Activated CD8-positive, alpha-beta T cell treated with anti-CD3 and anti-CD28 coated beads, Interleukin-2, amount 10 ng/mL, durations not matched to agents 7 days and 5 days (primary cell): ENCODE measurements around the gene ZBTB11. TPM values are rescaled to one million over a fixed set of nuclear protein-coding genes. Genes with fewer than 3 reads are reported as not detected.
"Not testable (repeated sequence)": the region's sequence is repeated elsewhere in the genome, so short reads cannot be mapped to it uniquely, and the experiment has no call there.

Source experiments
- ATAC-seq: fragments of 150-1000 bp; cut with Tn5 transposase; one replicate; pipeline ENCODE4 v1.10.0; 2021; ENCODE audit warnings: moderate library complexity
- CTCF ChIA-PET: fragments of 350-600 bp; sonication (Branson Sonifier 250); formaldehyde crosslinking; loops from one replicate; lab custom pipeline; 2021; ENCODE audit warnings: antibody characterized with exemption; lab: Charles Lee
- POLR2A ChIA-PET: fragments of 350-600 bp; sonication (Branson Sonifier 250); formaldehyde crosslinking; loops from one replicate; lab custom pipeline; 2021; ENCODE audit warnings: antibody characterized with exemption; lab: Charles Lee
- DNase-seq: peaks from one replicate; pipeline ENCODE4 v3.0.0-alpha.2; 2020
- H3K27ac Mint-ChIP-seq: one replicate; pipeline ENCODE4 v1.8.0; 2021; ENCODE audit warnings: mild to moderate bottlenecking, mixed read lengths
- H3K27me3 Mint-ChIP-seq: one replicate; pipeline ENCODE4 v1.8.0; 2021; ENCODE audit warnings: low read depth, mixed read lengths
- H3K36me3 Mint-ChIP-seq: one replicate; pipeline ENCODE4 v1.8.0; 2021; ENCODE audit warnings: low read depth, mixed read lengths
- H3K4me1 Mint-ChIP-seq: one replicate; pipeline ENCODE4 v1.8.0; 2021; ENCODE audit warnings: low read depth, mixed read lengths
- H3K4me3 Mint-ChIP-seq: one replicate; pipeline ENCODE4 v1.8.0; 2021; ENCODE audit warnings: mild to moderate bottlenecking, mixed read lengths
- H3K9me3 Mint-ChIP-seq: one replicate; pipeline ENCODE4 v1.8.0; 2022; ENCODE audit warnings: mixed read lengths; ENCODE audit not compliant: insufficient read depth
- total RNA-seq, 2 experiments: library from RNA; stranded (reverse); gene quantifications; one replicate each; pipeline ENCODE4 v1.2.3, GENCODE V29; 2021

The ZBTB11 gene
- total RNA-seq, 2 experiments from 2014 or later, result 30.7 to 33.6 TPM

DNA sequence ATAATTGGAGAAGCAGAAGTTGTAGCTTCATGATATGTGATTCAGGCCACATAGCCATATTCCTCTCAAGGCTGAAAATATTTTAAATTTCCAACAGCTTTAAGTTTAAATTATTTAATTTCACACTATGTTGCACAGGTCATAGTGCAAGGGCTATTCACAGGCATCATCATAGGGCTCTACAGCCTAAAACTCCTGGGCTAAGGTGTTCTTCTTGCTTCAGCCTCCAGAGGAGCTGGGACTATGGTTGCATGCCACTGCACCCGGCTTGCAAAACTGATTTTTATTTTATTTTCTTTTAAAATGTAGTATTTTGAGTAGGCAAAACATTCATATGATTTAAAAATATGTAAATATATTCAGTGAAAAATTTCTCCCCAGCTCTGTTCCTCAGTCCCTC lies 41.5 kb upstream of the ZBTB11 start:
- no peak overlapping the region for H3K4me3 Mint-ChIP-seq
- no peak for ATAC-seq
- POLR2A ChIA-PET, result interaction anchor here (2.1 kb wide), 1 partner anchor 32 kb away, joined by 6 read pairs; the partner anchor contains the start of gene RPL24

DNA sequence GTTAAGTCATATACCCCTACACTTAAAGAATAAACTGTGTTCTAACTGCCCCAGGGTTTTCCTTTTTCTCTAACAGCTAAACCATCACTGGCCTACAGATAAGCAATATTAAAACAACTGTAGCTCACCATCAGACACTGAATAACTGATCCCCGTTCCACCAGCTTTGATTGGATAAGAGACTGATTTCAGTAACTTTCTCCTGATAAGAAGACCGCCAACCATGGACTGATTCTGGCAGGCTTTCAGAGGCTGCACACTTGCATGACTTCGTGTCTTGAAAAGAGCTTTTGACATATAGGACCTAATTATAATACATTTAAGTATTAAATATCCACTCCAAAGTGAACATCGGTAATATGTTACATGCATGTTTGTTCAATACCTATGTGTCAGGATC lies 32.2 kb upstream of the ZBTB11 start:
- no peaks in the 10 kb centered on the region for H3K9me3 Mint-ChIP-seq
- no peaks in the 10 kb centered on the region for H3K4me1 Mint-ChIP-seq
- H3K27ac Mint-ChIP-seq, result no peak overlapping the region
- DNase-seq (no peak), ATAC-seq (no peak)
- no peak overlapping the region for H3K4me3 Mint-ChIP-seq
- POLR2A ChIA-PET, result interaction anchor here (1.0 kb wide), 1 partner anchor 134 kb away, joined by 5 read pairs; no protein-coding TSS in a partner anchor
- H3K27me3 Mint-ChIP-seq, result no peaks in the 10 kb centered on the region
- CTCF ChIA-PET, result interaction anchor here (0.8 to 2.7 kb wide), 4 partner anchors 8 to 18 kb away, joined by 3 to 11 read pairs (median 5); no protein-coding TSS in a partner anchor
- H3K36me3 Mint-ChIP-seq, result no peaks in the 10 kb centered on the region

More for the DNA sequence above, 41.5 kb upstream of the ZBTB11 start:
- Mint-ChIP-seq H3K9me3 (no peaks in the 10 kb centered on the region), H3K36me3 (no peaks in the 10 kb centered on the region), H3K4me1 (peaks cover 21% of the 10 kb centered on the region), H3K27ac (no peak overlapping the region), H3K27me3 (no peaks in the 10 kb centered on the region)
- no peak for DNase-seq
- CTCF ChIA-PET, result interaction anchor here (1.4 to 1.5 kb wide), 2 partner anchors 10 to 25 kb away, joined by 3 read pairs; no protein-coding TSS in a partner anchor

DNA sequence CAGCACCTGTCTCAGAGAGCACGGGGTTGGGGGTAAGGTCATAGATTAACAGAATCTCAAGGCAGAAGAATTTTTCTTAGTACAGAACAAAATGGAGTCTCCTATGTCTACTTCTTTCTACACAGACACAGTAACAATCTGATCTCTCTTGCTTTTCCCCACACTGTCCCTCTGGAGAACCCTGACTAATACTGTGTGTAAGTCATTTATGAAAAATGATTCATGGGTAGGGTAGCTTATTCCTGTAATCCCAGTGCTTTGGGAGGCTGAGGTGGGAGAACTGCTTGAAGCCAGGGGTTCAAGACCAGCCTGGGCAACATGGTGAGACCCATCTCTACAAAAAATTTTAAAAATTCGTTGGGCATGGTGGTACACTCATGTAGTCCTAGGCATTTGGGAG lies 27.7 kb upstream of the ZBTB11 start:
- H3K27me3 Mint-ChIP-seq, POLR2A ChIA-PET, H3K4me1 Mint-ChIP-seq, ATAC-seq, H3K9me3 Mint-ChIP-seq, H3K4me3 Mint-ChIP-seq, H3K36me3 Mint-ChIP-seq, DNase-seq, H3K27ac Mint-ChIP-seq: not testable (repeated sequence)
- CTCF ChIA-PET, result interaction anchor here (0.7 kb wide), 1 partner anchor 12 kb away, joined by 3 read pairs; no protein-coding TSS in a partner anchor

- Mint-ChIP-seq H3K27ac (no peak overlapping the region), H3K9me3 (no peaks in the 10 kb centered on the region), H3K4me1 (no peaks in the 10 kb centered on the region), H3K4me3 (no peak overlapping the region), H3K27me3 (no peaks in the 10 kb centered on the region), H3K36me3 (no peaks in the 10 kb centered on the region)
- ATAC-seq (no peak), DNase-seq (no peak)
- ChIA-PET CTCF (no interaction called here), POLR2A (no interaction called here)
Measured at GRCh38 chr3:101703169-101703568, 26.2 kb upstream of the ZBTB11 start.

- DNase-seq (no peak), ATAC-seq (no peak)
- no peaks in the 10 kb centered on the region for H3K9me3 Mint-ChIP-seq
- no peaks in the 10 kb centered on the region for H3K4me1 Mint-ChIP-seq
- H3K27me3 Mint-ChIP-seq, result no peaks in the 10 kb centered on the region
- ChIA-PET CTCF (interaction anchor here (0.9 kb wide), 1 partner anchor 22 kb away, joined by 3 read pairs; the partner anchor contains the start of gene CEP97), POLR2A (no interaction called here)
- no peaks in the 10 kb centered on the region for H3K36me3 Mint-ChIP-seq
- H3K4me3 Mint-ChIP-seq, result no peak overlapping the region
- H3K27ac Mint-ChIP-seq, result no peak overlapping the region
Measured at GRCh38 chr3:101702726-101703125, 25.8 kb upstream of the ZBTB11 start.

DNA sequence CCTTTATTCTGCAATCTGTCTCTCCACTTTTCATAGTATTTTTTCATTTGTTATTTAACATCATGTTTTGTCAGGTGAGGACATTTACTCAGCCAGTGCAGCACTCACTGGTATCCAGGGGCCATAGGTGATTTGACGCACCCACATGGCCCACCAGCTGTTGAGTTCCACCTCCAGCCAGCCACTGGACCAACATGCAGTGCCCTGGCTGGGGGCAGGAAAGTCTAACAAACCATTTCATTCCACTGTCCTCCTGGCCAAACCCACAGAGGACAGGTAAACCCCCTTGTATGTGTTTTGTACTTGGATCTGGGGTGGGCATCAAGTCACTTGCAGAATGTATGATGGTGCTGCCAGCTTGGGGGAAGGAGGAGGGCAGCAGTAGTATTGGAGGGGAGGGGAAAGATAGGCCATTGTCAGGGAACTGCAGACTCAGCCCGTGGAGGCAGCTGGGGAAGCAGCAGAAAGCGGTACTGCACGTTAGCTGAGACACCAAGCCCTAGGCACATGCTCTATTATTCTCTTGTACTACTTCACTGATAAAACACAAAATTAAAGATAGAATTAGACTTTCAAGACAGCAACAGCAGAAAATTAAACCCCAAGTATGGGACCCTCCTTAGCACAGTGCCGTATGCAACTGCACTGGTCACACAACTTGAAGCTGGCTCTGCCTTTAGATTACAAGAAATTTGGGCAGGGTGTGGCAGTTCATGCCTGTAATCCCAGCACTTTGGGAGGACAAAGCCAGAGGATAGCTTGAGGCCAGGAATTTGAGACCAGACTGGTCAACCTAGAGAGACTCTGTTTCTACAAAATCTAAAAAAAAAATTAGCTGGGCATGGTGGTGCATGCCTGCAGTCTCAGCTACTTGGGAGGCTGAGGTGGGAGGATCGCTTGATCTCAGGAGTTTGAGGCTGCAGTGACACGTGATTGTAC lies 25.0 kb upstream of the ZBTB11 start:
- Mint-ChIP-seq H3K4me1 (no peaks in the 10 kb centered on the region), H3K36me3 (no peaks in the 10 kb centered on the region), H3K27me3 (no peaks in the 10 kb centered on the region), H3K4me3 (no peak overlapping the region), H3K9me3 (no peaks in the 10 kb centered on the region), H3K27ac (no peak overlapping the region)
- DNase-seq (no peak), ATAC-seq (no peak)
- ChIA-PET CTCF (interaction anchor here (0.9 kb wide), 1 partner anchor 22 kb away, joined by 3 read pairs; the partner anchor contains the start of gene CEP97), POLR2A (no interaction called here)

DNA sequence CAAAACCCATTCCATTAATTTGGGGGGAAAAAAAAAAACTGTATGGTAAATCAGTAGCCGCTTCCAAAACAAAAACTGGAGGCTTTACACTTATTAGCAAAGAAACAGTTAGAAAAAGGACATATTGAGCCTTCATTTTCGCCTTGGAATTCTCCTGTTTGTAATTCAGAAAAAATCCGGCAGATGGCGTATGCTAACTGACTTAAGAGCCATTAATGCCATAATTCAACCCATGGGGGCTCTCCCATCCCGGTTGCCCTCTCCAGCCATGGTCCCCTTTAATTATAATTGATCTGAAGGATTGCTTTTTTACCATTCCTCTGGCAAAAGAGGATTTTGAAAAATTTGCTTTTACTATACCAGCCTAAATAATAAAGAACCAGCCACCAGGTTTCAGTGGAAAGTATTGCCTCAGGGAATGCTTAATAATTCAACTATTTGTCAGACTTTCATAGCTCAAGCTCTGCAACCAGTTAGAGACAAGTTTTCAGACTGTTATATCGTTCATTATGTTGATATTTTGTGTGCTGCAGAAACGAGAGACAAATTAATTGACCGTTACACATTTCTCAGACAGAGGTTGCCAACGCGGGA lies 18.9 kb upstream of the ZBTB11 start:
- POLR2A ChIA-PET, result no interaction called here
- DNase-seq, result peak; percentile 64
- Mint-ChIP-seq H3K4me1 (peaks cover 5% of the 10 kb centered on the region), H3K4me3 (no peak overlapping the region), H3K36me3 (no peaks in the 10 kb centered on the region), H3K27ac (no peak overlapping the region), H3K9me3 (no peaks in the 10 kb centered on the region), H3K27me3 (no peaks in the 10 kb centered on the region)
- CTCF ChIA-PET, result interaction anchor here (0.6 to 1.0 kb wide), 6 partner anchors 24 to 530 kb away, joined by 3 to 4 read pairs (median 3); no protein-coding TSS in a partner anchor
- ATAC-seq, result no peak

- H3K4me3 Mint-ChIP-seq, POLR2A ChIA-PET, ATAC-seq, H3K27me3 Mint-ChIP-seq, H3K27ac Mint-ChIP-seq, H3K4me1 Mint-ChIP-seq, H3K36me3 Mint-ChIP-seq, DNase-seq, H3K9me3 Mint-ChIP-seq: not testable (repeated sequence)
- CTCF ChIA-PET, result interaction anchor here (0.6 to 1.3 kb wide), 3 partner anchors 31 to 107 kb away, joined by 3 to 4 read pairs (median 3); no protein-coding TSS in a partner anchor
Measured at GRCh38 chr3:101694836-101695235, 17.9 kb upstream of the ZBTB11 start.

GRCh38 chr3:101693540-101693939 lies 16.6 kb upstream of the ZBTB11 start:
- POLR2A ChIA-PET, H3K4me3 Mint-ChIP-seq, H3K36me3 Mint-ChIP-seq, H3K27me3 Mint-ChIP-seq, H3K9me3 Mint-ChIP-seq, H3K4me1 Mint-ChIP-seq, H3K27ac Mint-ChIP-seq: not testable (repeated sequence)
- CTCF ChIA-PET, result interaction anchor here (0.8 to 1.1 kb wide), 4 partner anchors 11 to 112 kb away, joined by 3 to 5 read pairs (median 3); no protein-coding TSS in a partner anchor
- DNase-seq (peak; percentile 55), ATAC-seq (peak; percentile 91)

GRCh38 chr3:101691685-101692671 lies 15.0 kb upstream of the ZBTB11 start:
- peaks cover 16% of the 10 kb centered on the region for H3K4me1 Mint-ChIP-seq
- H3K36me3 Mint-ChIP-seq, H3K27ac Mint-ChIP-seq, H3K27me3 Mint-ChIP-seq, POLR2A ChIA-PET, DNase-seq, H3K9me3 Mint-ChIP-seq, ATAC-seq, H3K4me3 Mint-ChIP-seq: not testable (repeated sequence)
- CTCF ChIA-PET, result interaction anchor here (1.1 to 1.3 kb wide), 8 partner anchors 16 to 122 kb away, joined by 3 to 7 read pairs (median 4); no protein-coding TSS in a partner anchor
